Heart left ventricle (tissue), 13 donors: ENCODE data around the gene MYBPHL.

Experiments used
- POLR2A ChIP-seq, 2 donors: fragments of 450-650 bp; IDR thresholded peaks; one replicate each; pipeline ENCODE4 v1.6.1; 2017; ENCODE audit warnings: antibody characterized with exemption in 2 of 2, mild to moderate bottlenecking in 2 of 2, moderate library complexity in 2 of 2
- TF ChIP-seq, protein P1 (sequence below), 12 donors: fragments of 200-600 bp; sonication (generic) in 4 of 12; IDR thresholded peaks; one replicate each; pipeline versions ENCODE4 v1.5.0 to v1.8.0; 2018 to 2022; ENCODE audit warnings: antibody characterized with exemption in 12 of 12, mild to moderate bottlenecking in 5 of 12
- donor health status: ischemic (EF 13 %, LVEDD 7.1; RV severe dilation, severe dysfunction).
- donor health status: DM: no; HTN: yes; CAD: no.
- donor health status: DM: no; HTN: no; CAD: no.
- donor health status: ischemic (EF 25% LVEDD 6.9; RV normal size, moderate dysfunction).
- donor health status: ischemic (EF 25% LVEDD 5.7; RV mildly dilated, moderate dysfunction).
- donor health status: ischemic (EF 35%, LVEDD 5.7; RV mildly dilated, moderate dysfunction).
- donor health status: nonischemic (EF 11% LVEDD 7.7; RV severe dilation, severe dysfunction).
- donor health status: DM: yes; HTN: yes; CAD: no.
- donor health status: PGD.
- donor health status: ischemic (EF 29% LVEDD 5.4; RV normal size, mild dysfunction).
- donor health status: nonischemic (EF 23%, LVEDD 6.1; RV moderate dilation, normal function).

- TF ChIP-seq, protein P1, sequence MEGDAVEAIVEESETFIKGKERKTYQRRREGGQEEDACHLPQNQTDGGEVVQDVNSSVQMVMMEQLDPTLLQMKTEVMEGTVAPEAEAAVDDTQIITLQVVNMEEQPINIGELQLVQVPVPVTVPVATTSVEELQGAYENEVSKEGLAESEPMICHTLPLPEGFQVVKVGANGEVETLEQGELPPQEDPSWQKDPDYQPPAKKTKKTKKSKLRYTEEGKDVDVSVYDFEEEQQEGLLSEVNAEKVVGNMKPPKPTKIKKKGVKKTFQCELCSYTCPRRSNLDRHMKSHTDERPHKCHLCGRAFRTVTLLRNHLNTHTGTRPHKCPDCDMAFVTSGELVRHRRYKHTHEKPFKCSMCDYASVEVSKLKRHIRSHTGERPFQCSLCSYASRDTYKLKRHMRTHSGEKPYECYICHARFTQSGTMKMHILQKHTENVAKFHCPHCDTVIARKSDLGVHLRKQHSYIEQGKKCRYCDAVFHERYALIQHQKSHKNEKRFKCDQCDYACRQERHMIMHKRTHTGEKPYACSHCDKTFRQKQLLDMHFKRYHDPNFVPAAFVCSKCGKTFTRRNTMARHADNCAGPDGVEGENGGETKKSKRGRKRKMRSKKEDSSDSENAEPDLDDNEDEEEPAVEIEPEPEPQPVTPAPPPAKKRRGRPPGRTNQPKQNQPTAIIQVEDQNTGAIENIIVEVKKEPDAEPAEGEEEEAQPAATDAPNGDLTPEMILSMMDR (IDR thresholded peaks at IDR 0.05): peak; percentile 13 to 74 (median 42)
- peak in 1 of 2 donors; percentile 74 for TF ChIP-seq POLR2A (IDR thresholded peaks at IDR 0.05)
Measured at GRCh38 chr1:109282952-109283747, 23.7 kb downstream of the MYBPHL start, which contains the start of gene PSRC1.
